ENCODE data around the gene BLOC1S5.

DNA sequence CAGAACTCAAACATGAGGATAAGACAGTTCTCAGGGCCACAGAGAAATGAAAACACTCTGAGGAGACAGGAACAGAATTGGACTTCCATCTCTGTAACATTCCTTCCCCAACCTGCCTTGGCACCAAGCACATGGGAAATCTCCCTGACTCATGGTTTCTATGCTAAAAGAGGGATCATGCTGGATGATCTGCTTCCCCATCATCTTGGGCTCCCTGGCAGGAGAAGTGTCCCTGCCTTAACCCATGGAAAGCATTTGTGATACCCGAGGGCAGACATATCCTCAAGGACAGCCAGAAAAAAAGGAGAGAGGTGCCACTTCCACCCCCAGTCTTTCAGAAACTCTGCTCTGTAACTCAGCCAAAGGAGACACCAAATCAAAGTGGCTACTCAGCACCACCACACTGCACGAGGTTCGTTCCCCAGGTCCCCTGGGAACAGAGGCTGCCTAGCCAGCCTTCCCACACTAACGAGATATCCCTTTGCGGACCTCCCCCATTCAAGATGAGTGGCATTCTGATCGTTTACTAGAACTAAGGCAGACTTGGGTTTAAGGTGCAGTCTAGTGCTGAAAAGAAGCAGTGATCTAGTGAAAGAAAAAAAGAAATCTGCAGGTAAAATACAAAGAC is 34.8 kb downstream of the BLOC1S5 start:
- TF ChIP-seq ZFP30 (CRISPR knock-in tag; IDR thresholded peaks at IDR 0.05) (no peak), ARNTL (CRISPR knock-in tag; IDR thresholded peaks at IDR 0.05; ENCODE audit: borderline replicate concordance, low read depth) (no peak), ZNF565 (CRISPR knock-in tag; conservative IDR thresholded peaks at IDR 0.05; ENCODE audit: low read depth) (no peak), GLIS3 (CRISPR knock-in tag; IDR thresholded peaks at IDR 0.05) (no peak)
- TF ChIP-seq, protein P1, sequence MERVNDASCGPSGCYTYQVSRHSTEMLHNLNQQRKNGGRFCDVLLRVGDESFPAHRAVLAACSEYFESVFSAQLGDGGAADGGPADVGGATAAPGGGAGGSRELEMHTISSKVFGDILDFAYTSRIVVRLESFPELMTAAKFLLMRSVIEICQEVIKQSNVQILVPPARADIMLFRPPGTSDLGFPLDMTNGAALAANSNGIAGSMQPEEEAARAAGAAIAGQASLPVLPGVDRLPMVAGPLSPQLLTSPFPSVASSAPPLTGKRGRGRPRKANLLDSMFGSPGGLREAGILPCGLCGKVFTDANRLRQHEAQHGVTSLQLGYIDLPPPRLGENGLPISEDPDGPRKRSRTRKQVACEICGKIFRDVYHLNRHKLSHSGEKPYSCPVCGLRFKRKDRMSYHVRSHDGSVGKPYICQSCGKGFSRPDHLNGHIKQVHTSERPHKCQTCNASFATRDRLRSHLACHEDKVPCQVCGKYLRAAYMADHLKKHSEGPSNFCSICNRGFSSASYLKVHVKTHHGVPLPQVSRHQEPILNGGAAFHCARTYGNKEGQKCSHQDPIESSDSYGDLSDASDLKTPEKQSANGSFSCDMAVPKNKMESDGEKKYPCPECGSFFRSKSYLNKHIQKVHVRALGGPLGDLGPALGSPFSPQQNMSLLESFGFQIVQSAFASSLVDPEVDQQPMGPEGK (CRISPR knock-in tag; IDR thresholded peaks at IDR 0.05; ENCODE audit: borderline replicate concordance) = no peak
- TF ChIP-seq, protein P2, sequence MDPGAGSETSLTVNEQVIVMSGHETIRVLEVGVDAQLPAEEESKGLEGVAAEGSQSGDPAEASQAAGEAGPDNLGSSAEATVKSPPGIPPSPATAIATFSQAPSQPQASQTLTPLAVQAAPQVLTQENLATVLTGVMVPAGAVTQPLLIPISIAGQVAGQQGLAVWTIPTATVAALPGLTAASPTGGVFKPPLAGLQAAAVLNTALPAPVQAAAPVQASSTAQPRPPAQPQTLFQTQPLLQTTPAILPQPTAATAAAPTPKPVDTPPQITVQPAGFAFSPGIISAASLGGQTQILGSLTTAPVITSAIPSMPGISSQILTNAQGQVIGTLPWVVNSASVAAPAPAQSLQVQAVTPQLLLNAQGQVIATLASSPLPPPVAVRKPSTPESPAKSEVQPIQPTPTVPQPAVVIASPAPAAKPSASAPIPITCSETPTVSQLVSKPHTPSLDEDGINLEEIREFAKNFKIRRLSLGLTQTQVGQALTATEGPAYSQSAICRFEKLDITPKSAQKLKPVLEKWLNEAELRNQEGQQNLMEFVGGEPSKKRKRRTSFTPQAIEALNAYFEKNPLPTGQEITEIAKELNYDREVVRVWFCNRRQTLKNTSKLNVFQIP (CRISPR knock-in tag; IDR thresholded peaks at IDR 0.05; ENCODE audit: borderline replicate concordance, low read depth) = no peak

Data from SK-N-SH treated with all-trans-retinoic acid at 6 μM for 48 hours (cell line).